Measurements from ENCODE around the gene JAG2.

- TF ChIP-seq MTA3 (CRISPR knock-in tag; IDR thresholded peaks at IDR 0.05) (no peak), ZNF124 (CRISPR knock-in tag; IDR thresholded peaks at IDR 0.05) (no peak), ZNF891 (CRISPR knock-in tag; IDR thresholded peaks at IDR 0.05) (no peak), SRSF1 (optimal IDR thresholded peaks at IDR 0.05; ENCODE audit: low read depth, low read length) (no peak), ZNF589 (CRISPR knock-in tag; conservative IDR thresholded peaks at IDR 0.05) (no peak), POLR2AphosphoS5 (IDR thresholded peaks at IDR 0.05; ENCODE audit: low read depth, low read length) (no peak), TRIM24 (CRISPR knock-in tag; IDR thresholded peaks at IDR 0.05) (no peak), ARNT (IDR thresholded peaks at IDR 0.05) (no peak)
- TF ChIP-seq, protein P1, sequence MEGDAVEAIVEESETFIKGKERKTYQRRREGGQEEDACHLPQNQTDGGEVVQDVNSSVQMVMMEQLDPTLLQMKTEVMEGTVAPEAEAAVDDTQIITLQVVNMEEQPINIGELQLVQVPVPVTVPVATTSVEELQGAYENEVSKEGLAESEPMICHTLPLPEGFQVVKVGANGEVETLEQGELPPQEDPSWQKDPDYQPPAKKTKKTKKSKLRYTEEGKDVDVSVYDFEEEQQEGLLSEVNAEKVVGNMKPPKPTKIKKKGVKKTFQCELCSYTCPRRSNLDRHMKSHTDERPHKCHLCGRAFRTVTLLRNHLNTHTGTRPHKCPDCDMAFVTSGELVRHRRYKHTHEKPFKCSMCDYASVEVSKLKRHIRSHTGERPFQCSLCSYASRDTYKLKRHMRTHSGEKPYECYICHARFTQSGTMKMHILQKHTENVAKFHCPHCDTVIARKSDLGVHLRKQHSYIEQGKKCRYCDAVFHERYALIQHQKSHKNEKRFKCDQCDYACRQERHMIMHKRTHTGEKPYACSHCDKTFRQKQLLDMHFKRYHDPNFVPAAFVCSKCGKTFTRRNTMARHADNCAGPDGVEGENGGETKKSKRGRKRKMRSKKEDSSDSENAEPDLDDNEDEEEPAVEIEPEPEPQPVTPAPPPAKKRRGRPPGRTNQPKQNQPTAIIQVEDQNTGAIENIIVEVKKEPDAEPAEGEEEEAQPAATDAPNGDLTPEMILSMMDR (CRISPR knock-in tag; IDR thresholded peaks at IDR 0.05): no peak
Measured at GRCh38 chr14:105209646-105210045, 41.1 kb upstream of the JAG2 start.
